Stimulated activated naive B cell treated with anti-CD40 and anti-IgM and Interleukin-4, amounts not matched to agents 10 μg/mL and 1 μg/mL and 100 μg/mL, for 72 hours (primary cell): ENCODE results near the gene PDGFD.

Experiments
- ATAC-seq, 2 donors: fragments of 150-1000 bp; cut with Tn5 transposase; replicated peaks; 2 replicates each; pipeline ENCODE4 v1.10.0; 2021; ENCODE audit warnings: moderate library complexity in 1 of 2
- DNase-seq: peaks from one replicate; pipeline ENCODE4 v3.0.0; 2021
- H3K27ac Mint-ChIP-seq: one replicate; pipeline ENCODE4 v1.8.0; 2022; ENCODE audit warnings: mild to moderate bottlenecking, mixed read lengths
- H3K27me3 Mint-ChIP-seq, 2 donors: one replicate each; pipeline ENCODE4 v1.8.0; 2022; ENCODE audit warnings: mixed read lengths in 2 of 2
- H3K36me3 Mint-ChIP-seq, 2 donors: one replicate each; pipeline ENCODE4 v1.8.0; 2022; ENCODE audit warnings: mixed read lengths in 2 of 2, mild to moderate bottlenecking in 1 of 2
- H3K4me1 Mint-ChIP-seq, 2 donors: one replicate each; pipeline ENCODE4 v1.8.0; 2022; ENCODE audit warnings: mixed read lengths in 2 of 2, mild to moderate bottlenecking in 1 of 2
- H3K4me3 Mint-ChIP-seq, 2 donors: one replicate each; pipeline ENCODE4 v1.8.0; 2022; ENCODE audit warnings: mild to moderate bottlenecking in 2 of 2, mixed read lengths in 2 of 2, moderate library complexity in 1 of 2
- H3K9me3 Mint-ChIP-seq, 2 donors: one replicate each; pipeline ENCODE4 v1.8.0; 2022; ENCODE audit warnings: mixed read lengths in 2 of 2, mild to moderate bottlenecking in 1 of 2

Gene PDGFD

DNA sequence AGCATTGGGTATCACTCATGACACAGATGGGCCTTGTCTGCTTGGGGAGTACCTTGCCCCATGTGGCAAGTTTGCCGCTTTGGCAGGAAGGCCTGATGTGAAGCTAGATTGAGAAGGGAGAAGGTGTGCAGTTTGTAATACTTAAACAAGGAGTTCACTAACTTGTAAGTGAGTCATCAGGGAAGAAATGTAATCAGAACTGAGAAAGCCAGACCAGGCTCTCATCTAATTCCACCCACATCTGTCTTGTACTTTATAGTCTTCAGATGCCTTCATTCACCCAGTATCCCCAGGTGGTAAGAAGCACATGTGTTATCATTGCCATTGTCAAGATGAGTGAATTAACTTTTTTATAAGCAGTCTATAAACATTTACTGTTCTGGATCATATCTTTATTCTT lies 243.5 kb downstream of the PDGFD start:
- no peaks in the 10 kb centered on the region for H3K36me3 Mint-ChIP-seq
- no peaks in the 10 kb centered on the region for H3K27me3 Mint-ChIP-seq
- ATAC-seq (no peak), DNase-seq (no peak)
- no peak overlapping the region for H3K4me3 Mint-ChIP-seq
- H3K27ac Mint-ChIP-seq: no peak overlapping the region
- peaks cover under 1 to 1% of the 10 kb centered on the region in 2 donors for H3K9me3 Mint-ChIP-seq
- H3K4me1 Mint-ChIP-seq: peaks cover 0 to 1% of the 10 kb centered on the region in 2 donors

DNA sequence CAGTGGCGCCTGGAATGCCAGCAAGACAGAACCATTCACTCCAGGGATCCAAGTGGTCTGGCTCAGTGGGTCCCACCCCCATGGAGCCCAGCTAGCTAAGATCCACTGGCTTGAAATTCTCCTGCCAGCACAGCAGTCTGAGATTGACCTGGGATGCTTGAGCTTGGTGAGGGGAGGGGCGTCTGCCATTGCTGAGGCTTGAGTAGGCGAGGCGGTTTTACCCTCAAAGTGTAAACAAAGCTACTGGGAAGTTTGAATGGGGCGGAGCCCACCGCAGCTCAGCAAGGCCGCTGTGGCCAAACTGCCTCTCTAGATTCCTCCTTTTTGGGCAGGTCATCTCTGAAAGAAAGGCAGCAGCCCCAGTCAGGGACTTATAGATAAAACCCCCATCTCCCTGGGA lies 253.2 kb downstream of the PDGFD start:
- Mint-ChIP-seq H3K4me3 (no peak overlapping the region), H3K4me1 (peaks cover 5 to 16% of the 10 kb centered on the region in 2 donors), H3K9me3 (peaks cover 22 to 26% of the 10 kb centered on the region in 2 donors), H3K36me3 (peaks cover 11 to 17% of the 10 kb centered on the region in 2 donors), H3K27me3 (no peaks in the 10 kb centered on the region), H3K27ac (no peak overlapping the region)
- DNase-seq (no peak), ATAC-seq (no peak)

DNA sequence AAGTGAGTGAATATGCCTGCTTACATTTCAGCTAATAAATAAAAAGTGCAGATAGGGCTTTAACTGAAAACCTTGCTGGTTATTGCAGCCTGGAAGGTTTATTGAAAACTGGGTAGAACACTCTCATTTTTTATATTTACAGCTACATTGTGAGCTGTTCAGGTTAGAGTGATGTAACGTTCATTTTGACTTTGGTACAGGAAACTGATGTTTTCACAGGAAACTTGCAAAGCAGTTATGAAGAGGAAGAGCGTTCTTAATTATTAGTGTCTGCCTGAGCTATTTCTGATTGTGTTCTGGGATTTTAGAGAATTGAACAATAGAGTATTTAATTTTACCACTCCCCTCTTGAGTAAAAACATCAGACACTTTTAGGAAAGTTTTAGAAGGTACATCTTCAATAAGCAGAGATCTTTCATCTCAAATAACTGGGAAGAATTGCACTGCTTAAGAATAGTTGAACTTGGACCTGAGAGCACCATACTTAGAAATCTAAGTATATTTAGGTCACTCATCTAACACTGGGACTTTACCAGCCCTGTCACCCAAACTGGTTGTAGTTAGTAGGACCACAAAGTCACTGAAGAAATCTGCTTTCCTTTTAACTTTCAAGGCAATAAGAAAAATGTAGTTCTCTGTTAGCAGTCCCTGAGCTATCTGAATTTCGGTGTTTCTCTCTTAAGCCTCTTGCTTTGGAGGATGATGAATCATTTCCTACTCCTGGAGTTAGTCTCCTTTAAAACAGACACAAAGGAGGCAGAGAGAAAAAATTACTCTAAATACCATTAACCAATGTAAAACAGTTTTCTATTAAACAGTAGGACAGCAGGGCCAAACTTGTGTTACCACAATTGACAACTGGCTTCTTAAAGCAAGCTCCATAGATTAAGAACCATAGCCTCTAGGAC lies 256.1 kb downstream of the PDGFD start:
- H3K9me3 Mint-ChIP-seq: peaks cover 7 to 8% of the 10 kb centered on the region in 2 donors
- no peak for ATAC-seq
- no peaks in the 10 kb centered on the region for H3K27me3 Mint-ChIP-seq
- no peak for DNase-seq
- peaks cover 5 to 16% of the 10 kb centered on the region in 2 donors for H3K4me1 Mint-ChIP-seq
- peaks cover 5 to 11% of the 10 kb centered on the region in 2 donors for H3K36me3 Mint-ChIP-seq
- no peak overlapping the region for H3K27ac Mint-ChIP-seq
- H3K4me3 Mint-ChIP-seq: no peak overlapping the region

DNA sequence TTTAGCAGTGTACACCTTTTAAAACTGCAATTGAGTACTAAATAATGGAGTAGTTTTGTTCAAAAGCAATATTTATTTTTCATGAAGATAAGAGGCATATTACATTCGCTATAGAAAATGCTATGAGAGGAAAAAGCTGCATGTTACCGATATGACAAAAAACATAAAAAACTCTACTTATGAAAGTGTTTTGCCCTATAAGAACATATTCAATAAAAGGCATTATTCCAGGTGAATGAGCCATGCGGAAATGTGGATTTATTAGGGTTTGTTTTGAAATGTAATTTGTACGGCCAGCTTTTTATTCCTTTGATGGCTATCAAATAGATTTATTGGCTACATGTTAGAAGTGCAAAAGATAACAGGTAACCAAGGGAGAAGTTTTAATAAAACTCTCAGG lies 256.8 kb downstream of the PDGFD start:
- ATAC-seq (no peak), DNase-seq (no peak)
- H3K27me3 Mint-ChIP-seq: no peaks in the 10 kb centered on the region
- H3K4me3 Mint-ChIP-seq: no peak overlapping the region
- H3K36me3 Mint-ChIP-seq: peaks cover 2 to 7% of the 10 kb centered on the region in 2 donors
- H3K4me1 Mint-ChIP-seq: peaks cover 5 to 16% of the 10 kb centered on the region in 2 donors
- H3K9me3 Mint-ChIP-seq: peaks cover 4 to 7% of the 10 kb centered on the region in 2 donors
- no peak overlapping the region for H3K27ac Mint-ChIP-seq

DNA sequence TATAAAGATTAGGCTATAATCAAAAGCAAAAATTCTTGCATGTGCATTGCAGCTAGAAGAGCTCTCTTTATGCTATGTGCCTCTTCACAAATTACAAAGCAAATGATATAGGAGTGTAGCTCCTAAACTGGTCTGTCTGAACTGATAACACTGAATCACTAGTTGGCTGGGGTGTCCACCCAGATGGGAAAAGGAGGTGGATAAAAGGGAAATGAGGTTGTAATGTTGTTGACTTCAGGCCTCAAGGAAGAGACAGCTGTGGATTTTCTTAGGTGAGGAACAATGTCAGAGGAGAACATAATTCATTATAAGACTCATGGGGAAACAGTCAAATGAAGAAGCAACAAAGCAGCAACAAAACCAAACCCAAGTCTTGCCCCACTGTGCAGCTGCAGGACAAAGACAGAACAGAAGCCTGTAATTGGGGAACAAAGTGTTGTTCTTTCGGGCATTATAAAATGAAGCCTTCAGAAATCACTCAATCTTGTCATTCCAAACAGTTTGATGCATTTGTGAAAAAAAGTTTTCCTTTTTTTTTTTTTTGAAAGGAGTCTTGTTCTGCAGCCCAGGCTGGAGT lies 257.6 kb downstream of the PDGFD start:
- no peak for ATAC-seq
- no peak overlapping the region for H3K4me3 Mint-ChIP-seq
- no peak for DNase-seq
- no peaks in the 10 kb centered on the region for H3K27me3 Mint-ChIP-seq
- H3K36me3 Mint-ChIP-seq: no peaks in the 10 kb centered on the region
- no peak overlapping the region for H3K27ac Mint-ChIP-seq
- peaks cover 0 to 2% of the 10 kb centered on the region in 2 donors for H3K9me3 Mint-ChIP-seq
- peaks cover 5 to 16% of the 10 kb centered on the region in 2 donors for H3K4me1 Mint-ChIP-seq

DNA sequence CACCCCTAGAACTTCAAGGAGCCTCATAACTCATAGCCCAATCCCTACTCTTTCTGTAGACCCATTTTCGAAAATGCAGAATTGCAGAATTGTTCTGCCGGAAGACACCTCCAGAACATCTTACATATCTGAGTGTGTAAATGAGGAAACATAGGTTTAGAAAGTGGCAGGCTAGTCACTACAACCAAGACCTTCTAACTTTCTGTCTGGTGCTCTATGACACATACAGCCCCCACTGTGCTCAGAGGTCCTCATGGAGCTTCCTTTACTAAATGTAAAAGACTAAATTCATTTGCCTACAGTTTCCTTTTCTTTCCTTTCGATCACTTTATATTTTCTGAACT lies 259.7 kb downstream of the PDGFD start:
- Mint-ChIP-seq H3K9me3 (no peaks in the 10 kb centered on the region), H3K4me3 (no peak overlapping the region), H3K27me3 (no peaks in the 10 kb centered on the region), H3K36me3 (no peaks in the 10 kb centered on the region), H3K4me1 (peaks cover 7 to 17% of the 10 kb centered on the region in 2 donors), H3K27ac (no peak overlapping the region)
- DNase-seq (no peak), ATAC-seq (peak; percentile 91 to 94)

DNA sequence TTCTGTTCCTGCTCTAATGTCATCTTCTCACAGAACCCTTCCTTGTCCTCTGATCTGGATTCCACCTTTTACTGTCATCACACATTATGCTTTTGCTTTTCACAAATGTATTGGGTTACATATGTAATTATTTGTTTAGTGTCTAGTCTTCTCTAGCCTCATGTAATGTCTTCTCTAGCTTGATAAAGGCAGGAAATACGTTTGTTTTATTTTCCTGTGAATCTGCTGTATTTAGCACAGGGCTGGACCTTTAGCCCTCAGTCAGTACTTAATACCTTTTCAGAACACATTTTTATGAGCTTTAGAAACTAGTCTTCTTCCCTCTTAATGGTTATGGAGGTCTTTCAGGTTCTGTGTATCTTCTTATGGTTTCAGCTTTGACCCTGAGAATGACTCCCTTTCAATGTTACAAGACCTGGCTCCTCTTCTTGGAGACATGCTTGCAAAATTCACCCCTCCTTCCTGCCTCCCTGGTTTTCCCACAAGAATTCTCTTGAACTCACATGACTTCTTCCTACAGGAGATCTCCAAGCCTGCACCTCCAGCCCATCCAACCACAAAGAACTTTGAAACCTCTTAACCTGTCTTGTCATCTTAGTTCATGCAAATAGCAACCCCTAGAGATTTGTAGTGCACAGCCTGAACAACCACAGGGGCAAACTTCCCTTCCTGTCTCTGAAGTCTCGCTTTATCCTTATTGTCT lies 260.2 kb downstream of the PDGFD start:
- Mint-ChIP-seq H3K27ac (no peak overlapping the region), H3K9me3 (no peaks in the 10 kb centered on the region), H3K36me3 (no peaks in the 10 kb centered on the region), H3K4me1 (peaks cover 12 to 22% of the 10 kb centered on the region in 2 donors), H3K4me3 (no peak overlapping the region), H3K27me3 (no peaks in the 10 kb centered on the region)
- ATAC-seq: peak; percentile 89 to 90
- DNase-seq: no peak

DNA sequence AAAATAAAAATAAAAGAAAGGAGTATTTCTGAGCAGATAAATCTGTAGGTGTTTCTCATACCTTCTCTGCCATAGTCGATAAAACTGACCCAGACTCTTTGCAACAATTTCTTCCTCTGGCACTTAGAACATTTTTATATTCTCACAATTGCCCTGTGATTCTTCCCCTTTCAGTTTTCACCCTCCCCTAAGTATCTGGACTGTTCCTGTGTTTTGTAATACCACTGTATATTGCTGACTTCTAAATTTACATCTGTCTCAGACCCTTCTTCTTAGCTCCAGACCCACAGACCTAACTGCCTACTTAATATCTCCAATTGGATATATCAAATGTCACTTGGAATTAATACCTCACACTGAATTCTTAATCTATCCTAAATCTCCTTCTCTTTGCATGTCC lies 261.0 kb downstream of the PDGFD start:
- H3K4me1 Mint-ChIP-seq: peaks cover 18 to 28% of the 10 kb centered on the region in 2 donors
- no peak overlapping the region for H3K4me3 Mint-ChIP-seq
- no peak overlapping the region for H3K27ac Mint-ChIP-seq
- ATAC-seq: no peak
- no peaks in the 10 kb centered on the region for H3K27me3 Mint-ChIP-seq
- H3K36me3 Mint-ChIP-seq: no peaks in the 10 kb centered on the region
- no peak for DNase-seq
- no peaks in the 10 kb centered on the region for H3K9me3 Mint-ChIP-seq

DNA sequence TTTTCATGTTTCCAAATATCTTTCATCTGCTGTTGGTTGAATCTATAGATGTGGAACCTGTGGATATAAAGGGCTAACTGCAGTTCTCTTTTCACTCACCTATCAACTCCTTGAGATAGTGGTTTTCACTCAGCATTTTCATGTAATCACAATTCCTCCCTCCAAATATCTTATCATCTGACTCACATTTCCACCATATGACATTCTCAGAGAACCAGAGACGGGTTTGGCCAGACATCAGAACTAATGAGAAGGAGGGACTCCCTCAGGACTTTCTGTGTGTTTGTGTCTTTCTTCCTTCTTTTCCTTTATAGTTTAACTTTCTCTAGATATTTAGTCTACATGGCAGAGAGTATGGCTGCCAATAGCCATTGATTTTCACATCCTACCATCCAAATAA lies 262.3 kb downstream of the PDGFD start:
- no peak overlapping the region for H3K4me3 Mint-ChIP-seq
- no peaks in the 10 kb centered on the region for H3K27me3 Mint-ChIP-seq
- DNase-seq (no peak), ATAC-seq (no peak)
- no peaks in the 10 kb centered on the region for H3K36me3 Mint-ChIP-seq
- H3K9me3 Mint-ChIP-seq: no peaks in the 10 kb centered on the region
- peak overlapping the region; percentile 21 for H3K27ac Mint-ChIP-seq
- H3K4me1 Mint-ChIP-seq: peaks cover 23 to 34% of the 10 kb centered on the region in 2 donors

DNA sequence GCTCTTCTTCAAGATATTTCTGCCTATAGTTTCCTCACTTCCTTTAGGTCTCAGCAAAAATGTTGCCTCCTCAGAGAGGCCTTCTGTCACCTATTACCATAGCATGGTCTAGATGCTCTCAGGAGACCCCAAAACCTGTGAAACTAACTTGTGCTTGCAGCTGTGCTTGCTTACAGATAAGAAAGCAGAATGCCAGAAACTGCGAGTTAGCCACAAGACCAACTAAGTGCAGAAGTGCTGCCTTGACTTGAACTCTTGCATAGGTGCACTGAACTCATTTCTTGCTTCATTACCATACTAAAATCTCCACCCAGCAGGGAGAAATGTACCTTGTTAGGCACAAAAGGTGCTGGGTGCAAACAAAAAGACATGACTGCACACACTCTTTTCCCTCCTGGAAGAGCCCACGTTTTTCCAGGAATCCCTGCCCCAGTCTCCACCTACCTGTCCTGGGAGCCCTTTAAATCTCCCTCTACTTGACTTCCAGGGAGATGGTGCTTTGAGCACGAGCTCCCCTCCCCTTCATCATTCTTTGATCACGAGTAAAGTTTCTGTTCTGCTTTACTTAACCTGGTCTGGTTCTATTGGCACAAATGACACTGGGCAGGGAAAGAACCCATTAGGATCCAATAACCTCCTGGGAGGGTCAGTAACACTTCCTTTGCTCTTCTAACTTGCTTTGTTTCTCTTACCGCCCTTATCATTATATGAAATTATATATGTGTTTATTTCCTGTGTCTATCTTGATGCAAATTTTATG lies 265.2 kb downstream of the PDGFD start:
- H3K9me3 Mint-ChIP-seq: no peaks in the 10 kb centered on the region
- no peaks in the 10 kb centered on the region for H3K36me3 Mint-ChIP-seq
- H3K27ac Mint-ChIP-seq: no peak overlapping the region
- peaks cover 19 to 33% of the 10 kb centered on the region in 2 donors for H3K4me1 Mint-ChIP-seq
- peak overlapping the region in 1 of 2 donors; percentile 47 for H3K4me3 Mint-ChIP-seq
- DNase-seq (no peak), ATAC-seq (peak; percentile 67 to 68)
- peaks cover 6 to 14% of the 10 kb centered on the region in 2 donors for H3K27me3 Mint-ChIP-seq

DNA sequence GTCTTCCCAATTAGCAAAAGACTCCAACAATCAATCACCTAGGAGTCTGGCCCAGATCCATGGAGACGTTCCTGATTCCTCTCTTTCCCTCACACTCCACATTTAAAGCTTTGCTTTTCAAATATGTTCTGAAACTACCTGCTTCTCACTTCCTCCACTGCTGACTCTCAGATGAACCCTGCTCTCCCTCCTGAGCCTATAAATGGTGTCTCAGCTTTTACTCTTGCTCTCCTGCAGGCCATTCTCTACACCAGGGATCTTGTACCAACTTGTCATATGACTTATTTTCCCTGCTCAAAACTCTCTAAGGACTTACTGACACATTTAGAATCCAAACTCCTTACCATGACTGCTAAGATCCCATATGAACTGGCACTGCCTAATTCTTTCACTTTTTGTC lies 265.9 kb downstream of the PDGFD start:
- H3K4me3 Mint-ChIP-seq: peak overlapping the region; percentile 2
- H3K4me1 Mint-ChIP-seq: peaks cover 19 to 33% of the 10 kb centered on the region in 2 donors

DNA sequence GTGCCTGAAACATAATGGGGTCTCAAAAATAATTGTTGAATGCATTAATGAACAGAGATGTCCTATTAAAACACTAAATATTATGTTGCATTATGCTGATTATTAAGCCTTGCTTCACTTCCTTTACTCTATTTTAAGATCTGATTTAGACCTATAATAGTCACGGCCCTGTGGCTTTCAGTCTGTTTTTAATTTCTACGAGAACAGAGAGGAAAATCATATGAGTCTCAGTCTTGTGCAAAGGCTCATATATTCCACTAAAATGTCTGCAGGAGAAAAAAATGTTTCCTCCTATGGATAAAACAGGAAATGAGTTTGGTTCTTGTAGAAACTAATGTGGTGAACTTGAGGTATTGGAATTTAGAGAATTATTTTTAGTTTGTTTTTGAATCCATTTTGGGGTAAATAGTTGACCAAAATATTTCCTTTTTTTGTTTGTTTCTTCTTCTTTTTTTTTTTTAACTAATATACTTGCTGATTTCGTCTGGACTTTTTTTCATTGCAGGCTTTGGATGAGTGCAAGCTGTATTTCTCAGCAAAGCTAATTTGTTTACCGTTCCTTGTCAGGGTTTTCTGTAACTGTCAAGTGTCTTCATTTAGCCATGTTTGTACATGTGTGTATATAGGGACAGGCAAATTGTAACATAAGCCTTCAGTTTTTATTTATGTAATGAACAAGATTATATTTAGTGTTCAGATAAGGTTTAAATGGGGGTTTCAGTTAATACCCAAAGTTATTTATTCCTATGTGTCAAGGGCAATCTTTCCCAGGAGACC lies 266.6 kb downstream of the PDGFD start:
- Mint-ChIP-seq H3K27ac (peak overlapping the region; percentile 57), H3K27me3 (peaks cover 6 to 19% of the 10 kb centered on the region in 2 donors), H3K4me3 (no peak overlapping the region), H3K36me3 (no peaks in the 10 kb centered on the region), H3K4me1 (peaks cover 19 to 33% of the 10 kb centered on the region in 2 donors), H3K9me3 (no peaks in the 10 kb centered on the region)
- ATAC-seq (no peak), DNase-seq (no peak)

More for the DNA sequence above, 265.9 kb downstream of the PDGFD start:
- H3K36me3 Mint-ChIP-seq: no peaks in the 10 kb centered on the region
- no peaks in the 10 kb centered on the region for H3K9me3 Mint-ChIP-seq
- H3K27ac Mint-ChIP-seq: no peak overlapping the region
- no peak for DNase-seq
- peak; percentile 84 for ATAC-seq
- H3K27me3 Mint-ChIP-seq: peaks cover 6 to 15% of the 10 kb centered on the region in 2 donors

DNA sequence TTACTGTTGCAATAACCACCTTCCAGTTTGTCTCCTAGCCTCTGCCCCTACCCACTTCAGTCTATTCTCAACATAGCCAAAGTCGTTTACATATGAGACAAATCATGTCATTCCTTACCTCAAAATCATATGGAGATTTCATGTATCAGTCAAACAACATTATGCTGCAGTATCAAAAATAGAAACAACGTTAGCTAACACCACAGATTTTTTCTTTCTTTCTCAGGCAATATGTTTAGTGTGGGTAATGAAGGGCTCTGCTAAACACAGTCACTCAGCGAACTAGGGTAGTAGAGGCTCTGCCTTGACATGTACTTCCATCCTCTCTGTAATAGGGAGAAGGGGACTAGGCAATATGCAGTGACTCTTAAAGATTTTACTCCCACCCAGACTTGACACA lies 268.8 kb downstream of the PDGFD start:
- Mint-ChIP-seq H3K4me1 (peaks cover 18 to 33% of the 10 kb centered on the region in 2 donors), H3K27ac (no peak overlapping the region), H3K4me3 (no peak overlapping the region), H3K27me3 (peaks cover 6 to 19% of the 10 kb centered on the region in 2 donors), H3K9me3 (peaks cover 6 to 7% of the 10 kb centered on the region in 2 donors), H3K36me3 (no peaks in the 10 kb centered on the region)
- no peak for DNase-seq
- no peak for ATAC-seq
